ENCODE data around the gene NACC1.

DNA sequence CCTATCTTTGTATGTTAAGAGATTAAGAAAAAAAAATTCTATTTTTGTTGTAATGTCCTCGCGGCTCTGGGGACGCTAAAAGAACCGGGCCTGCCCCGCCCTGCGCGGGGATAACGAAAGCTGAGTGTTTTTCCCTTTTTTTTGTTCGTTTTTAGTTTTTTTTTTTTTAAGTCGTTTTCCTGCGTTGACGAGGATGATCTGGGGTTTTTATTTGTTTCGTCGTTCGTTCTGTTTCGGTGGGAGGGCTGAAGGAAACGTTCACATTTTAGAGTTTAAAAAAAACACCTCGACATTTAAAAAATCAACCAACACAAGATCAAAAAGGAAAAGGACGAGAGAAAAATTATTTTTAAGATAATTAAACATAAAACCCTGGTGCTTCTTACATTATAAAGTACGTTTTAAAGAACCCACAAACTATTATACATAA, 21.0 kb upstream of the NACC1 start:
- TF ChIP-seq POLR2A (IDR thresholded peaks at IDR 0.05; ENCODE audit: low read length) (no peak), GATA1 (IDR thresholded peaks at IDR 0.05; ENCODE audit: low read depth, low read length) (no peak)
